Liver (tissue), 9 donors: ENCODE data around the gene TMEM19. TPM values are rescaled to one million over a fixed set of nuclear protein-coding genes. Genes with fewer than 3 reads are reported as not detected.
"Not testable (repeated sequence)": the region's sequence is repeated elsewhere in the genome, so short reads cannot be mapped to it uniquely, and the experiment has no call there.

Source experiments
- DNase-seq: peaks from one replicate; pipeline ENCODE4 v3.0.0-alpha.2; 2017; ENCODE audit warnings: low spot score
- H3K27ac ChIP-seq, 2 donors: one replicate each; pipeline ENCODE4 v1.7.0; 2013; ENCODE audit warnings: inconsistent platforms in 2 of 2, low read length in 2 of 2, control low read depth in 1 of 2, low read depth in 1 of 2, mild to moderate bottlenecking in 1 of 2
- H3K27me3 ChIP-seq, 4 donors: one replicate each; pipeline versions ENCODE4 v1.6.1 to v1.7.0; 2013; ENCODE audit warnings: low read length in 3 of 4, inconsistent platforms in 1 of 4, mild to moderate bottlenecking in 1 of 4, moderate library complexity in 1 of 4; ENCODE audit not compliant: control insufficient read depth in 4 of 4, insufficient read depth in 4 of 4
- H3K36me3 ChIP-seq, 4 donors: one replicate each; pipeline versions ENCODE4 v1.6.1 to v1.7.0; 2013; ENCODE audit warnings: low read length in 3 of 4, mild to moderate bottlenecking in 3 of 4, low read depth in 1 of 4, moderate library complexity in 1 of 4; ENCODE audit not compliant: control insufficient read depth in 4 of 4, insufficient read depth in 3 of 4
- H3K4me1 ChIP-seq, 4 donors: one replicate each; pipeline versions ENCODE4 v1.6.1 to v1.7.0; 2013; ENCODE audit warnings: low read length in 3 of 4, mild to moderate bottlenecking in 3 of 4, moderate library complexity in 1 of 4; ENCODE audit not compliant: control insufficient read depth in 4 of 4, insufficient read depth in 4 of 4
- H3K4me3 ChIP-seq, 3 donors: one replicate each; pipeline versions ENCODE4 v1.6.1 to v1.7.0; 2013; ENCODE audit warnings: low read length in 3 of 3, control low read depth in 1 of 3, low read depth in 1 of 3, mild to moderate bottlenecking in 1 of 3
- H3K9ac ChIP-seq, 2 donors: one replicate each; pipeline ENCODE4 v1.7.0; 2013; ENCODE audit warnings: low read length in 2 of 2, mild to moderate bottlenecking in 2 of 2, moderate library complexity in 2 of 2, control low read depth in 1 of 2, low read depth in 1 of 2
- H3K9me3 ChIP-seq, 4 donors: one replicate each; pipeline versions ENCODE4 v1.6.1 to v1.7.0; 2013; ENCODE audit warnings: low read length in 3 of 4; ENCODE audit not compliant: control insufficient read depth in 4 of 4
- EGR1 ChIP-seq, 2 donors: IDR thresholded peaks; 2 replicates each; pipeline ENCODE4 v1.6.1; 2016 to 2018; ENCODE audit warnings: antibody characterized with exemption in 2 of 2, low read depth in 2 of 2
- FOXA1 ChIP-seq: IDR thresholded peaks from 2 replicates; pipeline ENCODE4 v1.6.1; 2016; ENCODE audit warnings: antibody characterized with exemption
- FOXA2 ChIP-seq: IDR thresholded peaks from 2 replicates; pipeline ENCODE4 v1.6.1; 2016; ENCODE audit warnings: antibody characterized with exemption
- HNF4A ChIP-seq, 2 donors: conservative IDR thresholded peaks; 2 replicates each; pipeline ENCODE4 v1.6.1; 2016; ENCODE audit warnings: antibody characterized with exemption in 2 of 2, mild to moderate bottlenecking in 2 of 2
- HNF4G ChIP-seq: IDR thresholded peaks from 2 replicates; pipeline ENCODE4 v1.6.1; 2016; ENCODE audit warnings: antibody characterized with exemption
- JUND ChIP-seq, 2 donors: IDR thresholded peaks; 2 replicates each; pipeline ENCODE4 v1.6.1; 2016; ENCODE audit warnings: antibody characterized with exemption in 2 of 2
- MAX ChIP-seq: IDR thresholded peaks from 2 replicates; pipeline ENCODE4 v1.6.1; 2016; ENCODE audit warnings: antibody characterized with exemption
- NR2F2 ChIP-seq: IDR thresholded peaks from 2 replicates; pipeline ENCODE4 v1.6.1; 2016; ENCODE audit warnings: antibody characterized with exemption
- RAD21 ChIP-seq, 2 donors: IDR thresholded peaks; 2 replicates each; pipeline ENCODE4 v1.6.1; 2016; ENCODE audit warnings: antibody characterized with exemption in 2 of 2, mild to moderate bottlenecking in 2 of 2
- RXRA ChIP-seq, 2 donors: IDR thresholded peaks; 2 replicates each; pipeline ENCODE4 v1.6.1; 2017 to 2018; ENCODE audit warnings: antibody characterized with exemption in 2 of 2, mild to moderate bottlenecking in 1 of 2
- SP1 ChIP-seq: IDR thresholded peaks from 2 replicates; pipeline ENCODE4 v1.6.1; 2018; ENCODE audit warnings: antibody characterized with exemption, mild to moderate bottlenecking
- TAF1 ChIP-seq: conservative IDR thresholded peaks from 2 replicates; pipeline ENCODE4 v1.6.1; 2016; ENCODE audit warnings: antibody characterized with exemption, mild to moderate bottlenecking
- YY1 ChIP-seq: IDR thresholded peaks from 2 replicates; pipeline ENCODE4 v1.6.1; 2016; ENCODE audit warnings: antibody characterized with exemption, mild to moderate bottlenecking
- WGBS: extraction: QIAGEN DNeasy Blood & Tissue Kit; methylation state at CpG from one replicate; pipeline ENCODE4 v1.1.7; 2013; 5-methylcytosine and 5-hydroxymethylcytosine counted together
- polyA plus RNA-seq, 2 donors: library from polyadenylated mRNA; stranded (reverse) in 1 of 2; unstranded in 1 of 2; fragments of 200-250 nt in 1 of 2; fragments of >200 nt in 1 of 2; fragmentation: Nextera tagmentation in 1 of 2; extraction: Ambion mirVana in 1 of 2; gene quantifications; one replicate each; pipeline versions ENCODE4 v1.2.1 to v1.2.3, GENCODE V29; 2013 to 2015
- total RNA-seq, 2 donors: library from RNA; depleted of rRNA; stranded (reverse); fragments of >200 nt; gene quantifications; one replicate each; pipeline ENCODE4 v1.2.3, GENCODE V29; 2014
- TF ChIP-seq, protein P1 (sequence below): IDR thresholded peaks from 2 replicates; pipeline ENCODE4 v1.6.1; 2016; ENCODE audit warnings: antibody characterized with exemption, mild to moderate bottlenecking
- TF ChIP-seq, protein P2 (sequence below): IDR thresholded peaks from 2 replicates; pipeline ENCODE4 v1.6.1; 2016; ENCODE audit warnings: antibody characterized with exemption
- donor health status: healthy.
- donor health status: healthy.
- donor health status: healthy.
- donor health status: healthy.
- donor health status: healthy.

The TMEM19 gene
- total and polyA plus RNA-seq, 4 donors, result 9.5 to 30.0 (median 11.4) TPM

GRCh38 chr12:71702181-71702580 is 16.3 kb downstream of the TMEM19 start:
- 88% methylated on average over 8 of the region's 8 CpGs for WGBS
- peak; percentile 12 to 40 for TF ChIP-seq HNF4A (conservative IDR thresholded peaks at IDR 0.05)
- peaks cover 3 to 16% (median 12%) of the 10 kb centered on the region in 4 donors for H3K36me3 ChIP-seq

DNA sequence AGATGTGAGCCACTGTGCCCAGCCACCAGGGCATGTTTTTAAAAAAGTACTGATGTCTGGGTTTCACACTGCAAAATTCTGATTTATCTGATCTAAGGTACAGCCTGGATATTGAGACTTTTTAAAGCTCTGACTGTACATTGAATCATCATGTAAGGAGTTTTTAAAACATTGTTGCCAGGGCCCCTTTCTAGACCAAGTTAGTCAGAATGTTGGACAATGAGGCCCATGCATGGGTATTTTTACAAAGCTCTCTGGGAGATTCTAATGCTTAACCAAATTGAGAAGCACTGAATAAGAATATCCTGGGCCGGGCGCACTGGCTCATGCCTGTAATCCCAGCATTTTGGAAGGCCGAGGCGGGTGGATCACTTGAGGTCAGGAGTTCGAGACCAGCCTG is 16.7 kb downstream of the TMEM19 start:
- DNase-seq, result no peak
- Histone ChIP-seq H3K4me1 (no peaks in the 10 kb centered on the region), H3K4me3 (no peak overlapping the region), H3K27ac (no peak overlapping the region), H3K9me3 (no peaks in the 10 kb centered on the region), H3K9ac (no peak overlapping the region), H3K36me3 (peaks cover 2 to 14% (median 11%) of the 10 kb centered on the region in 4 donors), H3K27me3 (no peaks in the 10 kb centered on the region)
- TF ChIP-seq SP1, result no peak
- TF ChIP-seq HNF4G, result no peak
- no peak for TF ChIP-seq FOXA2
- TF ChIP-seq, protein P1, sequence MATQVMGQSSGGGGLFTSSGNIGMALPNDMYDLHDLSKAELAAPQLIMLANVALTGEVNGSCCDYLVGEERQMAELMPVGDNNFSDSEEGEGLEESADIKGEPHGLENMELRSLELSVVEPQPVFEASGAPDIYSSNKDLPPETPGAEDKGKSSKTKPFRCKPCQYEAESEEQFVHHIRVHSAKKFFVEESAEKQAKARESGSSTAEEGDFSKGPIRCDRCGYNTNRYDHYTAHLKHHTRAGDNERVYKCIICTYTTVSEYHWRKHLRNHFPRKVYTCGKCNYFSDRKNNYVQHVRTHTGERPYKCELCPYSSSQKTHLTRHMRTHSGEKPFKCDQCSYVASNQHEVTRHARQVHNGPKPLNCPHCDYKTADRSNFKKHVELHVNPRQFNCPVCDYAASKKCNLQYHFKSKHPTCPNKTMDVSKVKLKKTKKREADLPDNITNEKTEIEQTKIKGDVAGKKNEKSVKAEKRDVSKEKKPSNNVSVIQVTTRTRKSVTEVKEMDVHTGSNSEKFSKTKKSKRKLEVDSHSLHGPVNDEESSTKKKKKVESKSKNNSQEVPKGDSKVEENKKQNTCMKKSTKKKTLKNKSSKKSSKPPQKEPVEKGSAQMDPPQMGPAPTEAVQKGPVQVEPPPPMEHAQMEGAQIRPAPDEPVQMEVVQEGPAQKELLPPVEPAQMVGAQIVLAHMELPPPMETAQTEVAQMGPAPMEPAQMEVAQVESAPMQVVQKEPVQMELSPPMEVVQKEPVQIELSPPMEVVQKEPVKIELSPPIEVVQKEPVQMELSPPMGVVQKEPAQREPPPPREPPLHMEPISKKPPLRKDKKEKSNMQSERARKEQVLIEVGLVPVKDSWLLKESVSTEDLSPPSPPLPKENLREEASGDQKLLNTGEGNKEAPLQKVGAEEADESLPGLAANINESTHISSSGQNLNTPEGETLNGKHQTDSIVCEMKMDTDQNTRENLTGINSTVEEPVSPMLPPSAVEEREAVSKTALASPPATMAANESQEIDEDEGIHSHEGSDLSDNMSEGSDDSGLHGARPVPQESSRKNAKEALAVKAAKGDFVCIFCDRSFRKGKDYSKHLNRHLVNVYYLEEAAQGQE, result no peak
- TF ChIP-seq FOXA1, result no peak
- TF ChIP-seq RAD21 (IDR thresholded peaks at IDR 0.05), result no peak
- TF ChIP-seq HNF4A (conservative IDR thresholded peaks at IDR 0.05), result no peak
- no peak for TF ChIP-seq TAF1
- no peak for TF ChIP-seq EGR1 (IDR thresholded peaks at IDR 0.05; ENCODE audit: low read depth in 2 of 2)
- TF ChIP-seq, protein P2, sequence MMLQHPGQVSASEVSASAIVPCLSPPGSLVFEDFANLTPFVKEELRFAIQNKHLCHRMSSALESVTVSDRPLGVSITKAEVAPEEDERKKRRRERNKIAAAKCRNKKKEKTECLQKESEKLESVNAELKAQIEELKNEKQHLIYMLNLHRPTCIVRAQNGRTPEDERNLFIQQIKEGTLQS, result no peak
- TF ChIP-seq RXRA (IDR thresholded peaks at IDR 0.05), result no peak
- no peak for TF ChIP-seq NR2F2
- no peak for TF ChIP-seq YY1
- WGBS, result 98% methylated on average over 5 of the region's 5 CpGs

More at GRCh38 chr12:71702181-71702580, 16.3 kb downstream of the TMEM19 start:
- not testable (repeated sequence) for H3K4me3 ChIP-seq, H3K9ac ChIP-seq, DNase-seq, H3K27ac ChIP-seq, H3K27me3 ChIP-seq, H3K4me1 ChIP-seq, H3K9me3 ChIP-seq

DNA sequence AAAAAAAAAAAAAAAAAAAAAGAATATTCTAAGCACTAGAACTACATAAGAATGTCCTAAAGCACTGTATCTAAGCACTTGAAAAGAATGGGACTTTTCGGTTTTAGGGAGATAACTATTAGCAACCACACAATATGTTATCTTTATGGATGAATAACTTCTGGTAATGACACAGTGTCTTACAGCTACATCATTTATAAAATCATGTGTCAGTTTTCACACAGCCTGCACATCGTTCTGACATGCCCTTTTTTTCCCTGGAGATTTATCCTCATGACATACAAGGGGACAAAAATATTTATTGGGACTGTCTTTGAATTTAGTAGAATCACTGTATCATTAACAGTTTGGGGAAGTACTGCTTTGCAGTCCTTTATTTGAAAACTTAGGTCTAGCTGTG is 17.3 kb downstream of the TMEM19 start:
- DNase-seq, result no peak
- Histone ChIP-seq H3K27me3 (no peaks in the 10 kb centered on the region), H3K9ac (no peak overlapping the region), H3K9me3 (no peaks in the 10 kb centered on the region), H3K36me3 (peaks cover 2 to 14% (median 9%) of the 10 kb centered on the region in 4 donors), H3K27ac (no peak overlapping the region), H3K4me3 (no peak overlapping the region), H3K4me1 (no peaks in the 10 kb centered on the region)
- TF ChIP-seq, protein P1, result no peak
- no peak for TF ChIP-seq FOXA2
- TF ChIP-seq MAX, result no peak
- no peak for TF ChIP-seq JUND (IDR thresholded peaks at IDR 0.05)
- TF ChIP-seq HNF4G, result no peak
- TF ChIP-seq FOXA1, result no peak
- TF ChIP-seq SP1, result no peak
- 93% methylated on average over 2 of the region's 2 CpGs for WGBS
